ENCODE results near the gene DDTL. TPM values are rescaled to one million over a fixed set of nuclear protein-coding genes. Genes with fewer than 3 reads are reported as not detected.
"Not testable (repeated sequence)": the region's sequence is repeated elsewhere in the genome, so short reads cannot be mapped to it uniquely, and the experiment has no call there.

DDTL gene
- polyA plus RNA-seq, 3 donors = 0.25 to 0.41 TPM; not detected in 1

GRCh38 chr22:23951383-23951782, 15.3 kb upstream of the DDTL start:
- H3K4me1 Mint-ChIP-seq; H3K27me3 ChIP-seq (ENCODE audit: control insufficient read depth in 2 of 2, insufficient read depth in 2 of 2, low read length in 2 of 2); H3K36me3 Mint-ChIP-seq; H2AFZ ChIP-seq (ENCODE audit: insufficient read depth, low read depth, low read length, poor library complexity, severe bottlenecking); H3K9me3 Mint-ChIP-seq; H3K36me3 ChIP-seq (replicated peaks in 1 of 2; ENCODE audit: control insufficient read depth in 1 of 2, insufficient read depth in 2 of 2, low read length in 2 of 2); H3K27ac ChIP-seq (ENCODE audit: low read depth in 1 of 2, low read length in 2 of 2); H3K27ac Mint-ChIP-seq; H3K4me1 ChIP-seq (ENCODE audit: control insufficient read depth in 1 of 2, insufficient read depth in 2 of 2, low read length in 2 of 2); DNase-seq; H3K79me2 ChIP-seq (ENCODE audit: insufficient read depth, low read length); H3K4me2 ChIP-seq (replicated peaks; ENCODE audit: extremely low read depth, low read length, poor library complexity, severe bottlenecking); H3K27me3 Mint-ChIP-seq (ENCODE audit: low read depth in 3 of 3); H3K4me3 Mint-ChIP-seq; H3K9ac ChIP-seq (ENCODE audit: insufficient read depth, low read length, poor library complexity, severe bottlenecking); H4K20me1 ChIP-seq (ENCODE audit: insufficient read depth, low read length); H3K4me3 ChIP-seq (replicated peaks in 1 of 3; ENCODE audit: low read depth in 2 of 3, low read length in 3 of 3); H3K9me3 ChIP-seq (replicated peaks in 1 of 2; ENCODE audit: control insufficient read depth in 1 of 2, insufficient read depth in 1 of 2, low read length in 2 of 2); intact Hi-C loops (cut with micrococcal nuclease): not testable (repeated sequence)
- WGBS (ENCODE audit: insufficient coverage) = 88% methylated on average over 1 of the region's 2 CpGs

- H3K27me3 ChIP-seq (ENCODE audit: control insufficient read depth in 2 of 2, insufficient read depth in 2 of 2, low read length in 2 of 2); H3K4me3 Mint-ChIP-seq; H3K27ac ChIP-seq (ENCODE audit: low read depth in 1 of 2, low read length in 2 of 2); H3K4me1 ChIP-seq (ENCODE audit: control insufficient read depth in 1 of 2, insufficient read depth in 2 of 2, low read length in 2 of 2); H3K9ac ChIP-seq (ENCODE audit: insufficient read depth, low read length, poor library complexity, severe bottlenecking); H3K79me2 ChIP-seq (ENCODE audit: insufficient read depth, low read length); intact Hi-C loops (cut with micrococcal nuclease); H3K27me3 Mint-ChIP-seq (ENCODE audit: low read depth in 3 of 3); H3K9me3 Mint-ChIP-seq; H3K36me3 ChIP-seq (replicated peaks in 1 of 2; ENCODE audit: control insufficient read depth in 1 of 2, insufficient read depth in 2 of 2, low read length in 2 of 2); DNase-seq; H3K36me3 Mint-ChIP-seq; H3K4me2 ChIP-seq (replicated peaks; ENCODE audit: extremely low read depth, low read length, poor library complexity, severe bottlenecking); H3K4me3 ChIP-seq (replicated peaks in 1 of 3; ENCODE audit: low read depth in 2 of 3, low read length in 3 of 3); H4K20me1 ChIP-seq (ENCODE audit: insufficient read depth, low read length); H2AFZ ChIP-seq (ENCODE audit: insufficient read depth, low read depth, low read length, poor library complexity, severe bottlenecking); H3K4me1 Mint-ChIP-seq; H3K27ac Mint-ChIP-seq; H3K9me3 ChIP-seq (replicated peaks in 1 of 2; ENCODE audit: control insufficient read depth in 1 of 2, insufficient read depth in 1 of 2, low read length in 2 of 2): not testable (repeated sequence)
- 88% methylated on average over 8 of the region's 11 CpGs for WGBS (ENCODE audit: insufficient coverage)
Observed at GRCh38 chr22:23952794-23953405, 13.8 kb upstream of the DDTL start.

- H3K27ac Mint-ChIP-seq; H3K27me3 Mint-ChIP-seq (ENCODE audit: low read depth in 3 of 3): not testable (repeated sequence)
Observed at GRCh38 chr22:23953485-23953884, 13.2 kb upstream of the DDTL start.

GRCh38 chr22:23954193-23954990, 12.3 kb upstream of the DDTL start:
- H3K27me3 ChIP-seq (ENCODE audit: control insufficient read depth in 2 of 2, insufficient read depth in 2 of 2, low read length in 2 of 2); H4K20me1 ChIP-seq (ENCODE audit: insufficient read depth, low read length); H3K4me2 ChIP-seq (replicated peaks; ENCODE audit: extremely low read depth, low read length, poor library complexity, severe bottlenecking); H3K27me3 Mint-ChIP-seq (ENCODE audit: low read depth in 3 of 3); H3K4me1 Mint-ChIP-seq; DNase-seq; H3K4me1 ChIP-seq (ENCODE audit: control insufficient read depth in 1 of 2, insufficient read depth in 2 of 2, low read length in 2 of 2); H3K79me2 ChIP-seq (ENCODE audit: insufficient read depth, low read length); H3K27ac ChIP-seq (ENCODE audit: low read depth in 1 of 2, low read length in 2 of 2); H2AFZ ChIP-seq (ENCODE audit: insufficient read depth, low read depth, low read length, poor library complexity, severe bottlenecking); H3K4me3 ChIP-seq (replicated peaks in 1 of 3; ENCODE audit: low read depth in 2 of 3, low read length in 3 of 3); H3K9me3 Mint-ChIP-seq; H3K9me3 ChIP-seq (replicated peaks in 1 of 2; ENCODE audit: control insufficient read depth in 1 of 2, insufficient read depth in 1 of 2, low read length in 2 of 2); H3K27ac Mint-ChIP-seq; H3K9ac ChIP-seq (ENCODE audit: insufficient read depth, low read length, poor library complexity, severe bottlenecking); intact Hi-C loops (cut with micrococcal nuclease); H3K4me3 Mint-ChIP-seq; H3K36me3 ChIP-seq (replicated peaks in 1 of 2; ENCODE audit: control insufficient read depth in 1 of 2, insufficient read depth in 2 of 2, low read length in 2 of 2); H3K36me3 Mint-ChIP-seq: not testable (repeated sequence)
- WGBS (ENCODE audit: insufficient coverage) = 94% methylated on average over 6 of the region's 8 CpGs

More at GRCh38 chr22:23953485-23953884, 13.2 kb upstream of the DDTL start:
- H3K79me2 ChIP-seq (ENCODE audit: insufficient read depth, low read length); H3K36me3 ChIP-seq (replicated peaks in 1 of 2; ENCODE audit: control insufficient read depth in 1 of 2, insufficient read depth in 2 of 2, low read length in 2 of 2); H3K4me1 Mint-ChIP-seq; H2AFZ ChIP-seq (ENCODE audit: insufficient read depth, low read depth, low read length, poor library complexity, severe bottlenecking); H3K27me3 ChIP-seq (ENCODE audit: control insufficient read depth in 2 of 2, insufficient read depth in 2 of 2, low read length in 2 of 2); H3K4me3 ChIP-seq (replicated peaks in 1 of 3; ENCODE audit: low read depth in 2 of 3, low read length in 3 of 3); H3K4me2 ChIP-seq (replicated peaks; ENCODE audit: extremely low read depth, low read length, poor library complexity, severe bottlenecking); H3K4me1 ChIP-seq (ENCODE audit: control insufficient read depth in 1 of 2, insufficient read depth in 2 of 2, low read length in 2 of 2); intact Hi-C loops (cut with micrococcal nuclease); H3K9me3 Mint-ChIP-seq; H3K9ac ChIP-seq (ENCODE audit: insufficient read depth, low read length, poor library complexity, severe bottlenecking); H3K9me3 ChIP-seq (replicated peaks in 1 of 2; ENCODE audit: control insufficient read depth in 1 of 2, insufficient read depth in 1 of 2, low read length in 2 of 2); H4K20me1 ChIP-seq (ENCODE audit: insufficient read depth, low read length); H3K36me3 Mint-ChIP-seq; H3K27ac ChIP-seq (ENCODE audit: low read depth in 1 of 2, low read length in 2 of 2); DNase-seq; H3K4me3 Mint-ChIP-seq: not testable (repeated sequence)
- 100% methylated on average over 1 of the region's 4 CpGs for WGBS (ENCODE audit: insufficient coverage)

All from CD14-positive monocyte (primary cell).